RWPE2 (cell line): ENCODE results near the gene SUN2.

Experiments
- ATAC-seq: fragments of 200-7000 bp; cut with Tn5 transposase; 3 replicates; pipeline ENCODE4 v1.9.1; 2021; ENCODE audit warnings: low read depth
- DNase-seq: peaks from one replicate; pipeline ENCODE4 v3.0.0-alpha.2; 2020; ENCODE audit warnings: low spot score
- H3K27ac ChIP-seq: fragments of 450-650 bp; 2 replicates; pipeline ENCODE4 v1.5.1; 2017; ENCODE audit warnings: mild to moderate bottlenecking; ENCODE audit not compliant: poor library complexity, severe bottlenecking
- H3K27me3 ChIP-seq: fragments of 250-450 bp; sonication (Bioruptor Pico); 2 replicates; pipeline ENCODE4 v1.5.1; 2021; ENCODE audit warnings: mild to moderate bottlenecking, moderate library complexity; ENCODE audit not compliant: insufficient read depth, poor library complexity, severe bottlenecking
- H3K36me3 ChIP-seq: fragments of 250-450 bp; sonication (Bioruptor Pico); 2 replicates; pipeline ENCODE4 v1.5.1; 2020; ENCODE audit warnings: low read depth, mild to moderate bottlenecking, moderate library complexity
- H3K4me1 ChIP-seq: fragments of 250-450 bp; sonication (Bioruptor Pico); 2 replicates; pipeline ENCODE4 v1.5.1; 2021; ENCODE audit warnings: mild to moderate bottlenecking, moderate library complexity; ENCODE audit not compliant: insufficient read depth, poor library complexity, severe bottlenecking
- H3K4me3 ChIP-seq: fragments of 250-450 bp; sonication (Bioruptor Pico); 2 replicates; pipeline ENCODE4 v1.5.1; 2021; ENCODE audit warnings: mild to moderate bottlenecking, moderate library complexity; ENCODE audit not compliant: severe bottlenecking
- H3K9me3 ChIP-seq: fragments of 250-450 bp; sonication (Bioruptor Pico); 2 replicates; pipeline ENCODE4 v1.5.1; 2021; ENCODE audit warnings: mild to moderate bottlenecking, moderate library complexity; ENCODE audit not compliant: severe bottlenecking
- TF ChIP-seq, protein P1 (sequence below): fragments of 450-650 bp; IDR thresholded peaks from one replicate; pipeline ENCODE4 v1.5.1; 2017; ENCODE audit warnings: mild to moderate bottlenecking, moderate library complexity; ENCODE audit not compliant: poor library complexity, severe bottlenecking

The SUN2 gene

GRCh38 chr22:38740116-38740723 lies 15.6 kb downstream of the SUN2 start:
- no peaks in the 10 kb centered on the region for H3K4me1 ChIP-seq
- no peaks in the 10 kb centered on the region for H3K9me3 ChIP-seq
- TF ChIP-seq, protein P1, sequence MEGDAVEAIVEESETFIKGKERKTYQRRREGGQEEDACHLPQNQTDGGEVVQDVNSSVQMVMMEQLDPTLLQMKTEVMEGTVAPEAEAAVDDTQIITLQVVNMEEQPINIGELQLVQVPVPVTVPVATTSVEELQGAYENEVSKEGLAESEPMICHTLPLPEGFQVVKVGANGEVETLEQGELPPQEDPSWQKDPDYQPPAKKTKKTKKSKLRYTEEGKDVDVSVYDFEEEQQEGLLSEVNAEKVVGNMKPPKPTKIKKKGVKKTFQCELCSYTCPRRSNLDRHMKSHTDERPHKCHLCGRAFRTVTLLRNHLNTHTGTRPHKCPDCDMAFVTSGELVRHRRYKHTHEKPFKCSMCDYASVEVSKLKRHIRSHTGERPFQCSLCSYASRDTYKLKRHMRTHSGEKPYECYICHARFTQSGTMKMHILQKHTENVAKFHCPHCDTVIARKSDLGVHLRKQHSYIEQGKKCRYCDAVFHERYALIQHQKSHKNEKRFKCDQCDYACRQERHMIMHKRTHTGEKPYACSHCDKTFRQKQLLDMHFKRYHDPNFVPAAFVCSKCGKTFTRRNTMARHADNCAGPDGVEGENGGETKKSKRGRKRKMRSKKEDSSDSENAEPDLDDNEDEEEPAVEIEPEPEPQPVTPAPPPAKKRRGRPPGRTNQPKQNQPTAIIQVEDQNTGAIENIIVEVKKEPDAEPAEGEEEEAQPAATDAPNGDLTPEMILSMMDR = no peak
- no peak overlapping the region for H3K27ac ChIP-seq
- ATAC-seq (no peak), DNase-seq (no peak)
- H3K4me3 ChIP-seq = no peak overlapping the region
- peaks cover 96% of the 10 kb centered on the region for H3K36me3 ChIP-seq
- H3K27me3 ChIP-seq = no peaks in the 10 kb centered on the region

GRCh38 chr22:38739300-38740055 lies 16.3 kb downstream of the SUN2 start:
- ATAC-seq = no peak
- peaks cover 95% of the 10 kb centered on the region for H3K36me3 ChIP-seq
- no peak overlapping the region for H3K4me3 ChIP-seq
- TF ChIP-seq, protein P1 = no peak
- H3K9me3 ChIP-seq = no peaks in the 10 kb centered on the region
- no peak overlapping the region for H3K27ac ChIP-seq
- H3K27me3 ChIP-seq = no peaks in the 10 kb centered on the region
- DNase-seq = no peak
- no peaks in the 10 kb centered on the region for H3K4me1 ChIP-seq

GRCh38 chr22:38738475-38739070 lies 17.2 kb downstream of the SUN2 start:
- DNase-seq (no peak), ATAC-seq (no peak)
- H3K9me3 ChIP-seq = no peaks in the 10 kb centered on the region
- H3K4me3 ChIP-seq = no peak overlapping the region
- no peak overlapping the region for H3K27ac ChIP-seq
- peaks cover 93% of the 10 kb centered on the region for H3K36me3 ChIP-seq
- TF ChIP-seq, protein P1 = no peak
- H3K27me3 ChIP-seq = no peaks in the 10 kb centered on the region
- H3K4me1 ChIP-seq = no peaks in the 10 kb centered on the region

GRCh38 chr22:38737302-38738060 lies 18.3 kb downstream of the SUN2 start:
- H3K27me3 ChIP-seq = no peaks in the 10 kb centered on the region
- peaks cover 94% of the 10 kb centered on the region for H3K36me3 ChIP-seq
- TF ChIP-seq, protein P1 = no peak
- DNase-seq (no peak), ATAC-seq (no peak)
- H3K4me3 ChIP-seq = no peak overlapping the region
- peak overlapping the region; percentile 9 for H3K27ac ChIP-seq
- H3K4me1 ChIP-seq = no peaks in the 10 kb centered on the region
- no peaks in the 10 kb centered on the region for H3K9me3 ChIP-seq
